Activated CD4-positive, alpha-beta memory T cell treated with anti-CD3 and anti-CD28 coated beads for 36 hours (primary cell): ENCODE measurements around the gene TOX3. TPM values are rescaled to one million over a fixed set of nuclear protein-coding genes. Genes with fewer than 3 reads are reported as not detected.

ENCODE experiments used
- CTCF ChIA-PET: fragments of 350-600 bp; sonication (Branson Sonifier 250); formaldehyde crosslinking; loops from one replicate; lab custom pipeline; 2021; ENCODE audit warnings: antibody characterized with exemption, inconsistent platforms; lab: Charles Lee
- POLR2A ChIA-PET: fragments of 350-600 bp; sonication (Branson Sonifier 250); formaldehyde crosslinking; loops from one replicate; lab custom pipeline; 2021; ENCODE audit warnings: antibody characterized with exemption; lab: Charles Lee
- DNase-seq: peaks from one replicate; pipeline ENCODE4 v3.0.0-alpha.2; 2020
- H3K27ac Mint-ChIP-seq: one replicate; pipeline ENCODE4 v1.8.0; 2021; ENCODE audit warnings: mixed read lengths
- H3K27me3 Mint-ChIP-seq: one replicate; pipeline ENCODE4 v1.8.0; 2021; ENCODE audit warnings: mixed read lengths
- H3K36me3 Mint-ChIP-seq: one replicate; pipeline ENCODE4 v1.8.0; 2021; ENCODE audit warnings: mixed read lengths
- H3K4me1 Mint-ChIP-seq: one replicate; pipeline ENCODE4 v1.8.0; 2021; ENCODE audit warnings: low read depth, mixed read lengths
- H3K4me3 Mint-ChIP-seq: one replicate; pipeline ENCODE4 v1.8.0; 2021; ENCODE audit warnings: mild to moderate bottlenecking, mixed read lengths
- H3K9me3 Mint-ChIP-seq: one replicate; pipeline ENCODE4 v1.8.0; 2021; ENCODE audit warnings: mixed read lengths
- intact Hi-C: fragments of 100-400 bp; cut with micrococcal nuclease; formaldehyde crosslinking; loops from one replicate; pipeline ENCODE4 v1.15.1; 2023
- total RNA-seq, 2 experiments: library from RNA; stranded (reverse); gene quantifications; one replicate each; pipeline ENCODE4 v1.2.3, GENCODE V29; 2021

The TOX3 gene
- total RNA-seq, 2 experiments from 2014 or later: not detected

- CTCF ChIA-PET: no interaction called here
- intact Hi-C loops: no loop called here
- Mint-ChIP-seq H3K4me3 (no peak overlapping the region), H3K4me1 (no peaks in the 10 kb centered on the region), H3K36me3 (no peaks in the 10 kb centered on the region), H3K27ac (no peak overlapping the region), H3K27me3 (no peaks in the 10 kb centered on the region), H3K9me3 (peaks cover 9% of the 10 kb centered on the region)
- POLR2A ChIA-PET: no interaction called here
- no peak for DNase-seq
Measured at GRCh38 chr16:52441886-52442285, 105.1 kb downstream of the TOX3 start.

GRCh38 chr16:52440248-52440647 lies 106.7 kb downstream of the TOX3 start:
- POLR2A ChIA-PET: no interaction called here
- no peaks in the 10 kb centered on the region for H3K36me3 Mint-ChIP-seq
- no peaks in the 10 kb centered on the region for H3K4me1 Mint-ChIP-seq
- no peak overlapping the region for H3K27ac Mint-ChIP-seq
- no peaks in the 10 kb centered on the region for H3K27me3 Mint-ChIP-seq
- DNase-seq: no peak
- intact Hi-C loops: no loop called here
- no peak overlapping the region for H3K4me3 Mint-ChIP-seq
- peaks cover 9% of the 10 kb centered on the region for H3K9me3 Mint-ChIP-seq
- CTCF ChIA-PET: no interaction called here

- peaks cover 9% of the 10 kb centered on the region for H3K9me3 Mint-ChIP-seq
- DNase-seq: no peak
- intact Hi-C loops: loop anchor here (10.0 kb wide), 1 partner anchor 65 kb away; no protein-coding TSS in a partner anchor
- H3K4me1 Mint-ChIP-seq: no peaks in the 10 kb centered on the region
- H3K27ac Mint-ChIP-seq: no peak overlapping the region
- POLR2A ChIA-PET: no interaction called here
- no peaks in the 10 kb centered on the region for H3K27me3 Mint-ChIP-seq
- no peak overlapping the region for H3K4me3 Mint-ChIP-seq
- CTCF ChIA-PET: no interaction called here
- H3K36me3 Mint-ChIP-seq: no peaks in the 10 kb centered on the region
Measured at GRCh38 chr16:52439750-52440149, 107.2 kb downstream of the TOX3 start.

GRCh38 chr16:52439171-52439701 lies 107.7 kb downstream of the TOX3 start:
- ChIA-PET POLR2A (no interaction called here), CTCF (no interaction called here)
- no peak overlapping the region for H3K4me3 Mint-ChIP-seq
- no peaks in the 10 kb centered on the region for H3K4me1 Mint-ChIP-seq
- intact Hi-C loops: loop anchor here (10.0 kb wide), 1 partner anchor 64 kb away; no protein-coding TSS in a partner anchor
- no peaks in the 10 kb centered on the region for H3K27me3 Mint-ChIP-seq
- no peak for DNase-seq
- peaks cover 9% of the 10 kb centered on the region for H3K9me3 Mint-ChIP-seq
- no peak overlapping the region for H3K27ac Mint-ChIP-seq
- H3K36me3 Mint-ChIP-seq: no peaks in the 10 kb centered on the region

GRCh38 chr16:52437277-52437670 lies 109.7 kb downstream of the TOX3 start:
- intact Hi-C loops: loop anchor here (10.0 kb wide), 1 partner anchor 62 kb away; no protein-coding TSS in a partner anchor
- Mint-ChIP-seq H3K9me3 (peaks cover 9% of the 10 kb centered on the region), H3K36me3 (no peaks in the 10 kb centered on the region), H3K4me1 (no peaks in the 10 kb centered on the region), H3K27ac (no peak overlapping the region), H3K27me3 (no peaks in the 10 kb centered on the region), H3K4me3 (no peak overlapping the region)
- ChIA-PET POLR2A (no interaction called here), CTCF (no interaction called here)
- DNase-seq: no peak

- Mint-ChIP-seq H3K4me3 (no peak overlapping the region), H3K9me3 (peaks cover 9% of the 10 kb centered on the region), H3K27me3 (no peaks in the 10 kb centered on the region), H3K36me3 (no peaks in the 10 kb centered on the region), H3K27ac (no peak overlapping the region), H3K4me1 (no peaks in the 10 kb centered on the region)
- CTCF ChIA-PET: no interaction called here
- intact Hi-C loops: loop anchor here (10.0 kb wide), 1 partner anchor 62 kb away; no protein-coding TSS in a partner anchor
- DNase-seq: no peak
- POLR2A ChIA-PET: no interaction called here
Measured at GRCh38 chr16:52436339-52437276, 110.3 kb downstream of the TOX3 start.

- Mint-ChIP-seq H3K9me3 (no peaks in the 10 kb centered on the region), H3K4me1 (no peaks in the 10 kb centered on the region), H3K27me3 (no peaks in the 10 kb centered on the region), H3K4me3 (no peak overlapping the region), H3K27ac (no peak overlapping the region), H3K36me3 (no peaks in the 10 kb centered on the region)
- intact Hi-C loops: loop anchor here (10.0 kb wide), 1 partner anchor 59 kb away; no protein-coding TSS in a partner anchor
- DNase-seq: no peak
- ChIA-PET POLR2A (no interaction called here), CTCF (no interaction called here)
Measured at GRCh38 chr16:52434224-52434623, 112.7 kb downstream of the TOX3 start.

GRCh38 chr16:52433643-52434042 lies 113.3 kb downstream of the TOX3 start:
- no peaks in the 10 kb centered on the region for H3K27me3 Mint-ChIP-seq
- intact Hi-C loops: loop anchor here (10.0 kb wide), 1 partner anchor 59 kb away; no protein-coding TSS in a partner anchor
- no peak overlapping the region for H3K4me3 Mint-ChIP-seq
- no peaks in the 10 kb centered on the region for H3K9me3 Mint-ChIP-seq
- DNase-seq: no peak
- no peaks in the 10 kb centered on the region for H3K36me3 Mint-ChIP-seq
- no peaks in the 10 kb centered on the region for H3K4me1 Mint-ChIP-seq
- POLR2A ChIA-PET: no interaction called here
- no peak overlapping the region for H3K27ac Mint-ChIP-seq
- CTCF ChIA-PET: no interaction called here

GRCh38 chr16:52424591-52424990 lies 122.4 kb downstream of the TOX3 start:
- intact Hi-C loops: no loop called here

GRCh38 chr16:52422307-52422706 lies 124.6 kb downstream of the TOX3 start:
- CTCF ChIA-PET: no interaction called here
- Mint-ChIP-seq H3K36me3 (no peaks in the 10 kb centered on the region), H3K4me3 (no peak overlapping the region), H3K27me3 (no peaks in the 10 kb centered on the region), H3K9me3 (no peaks in the 10 kb centered on the region), H3K4me1 (no peaks in the 10 kb centered on the region), H3K27ac (no peak overlapping the region)
- POLR2A ChIA-PET: no interaction called here
- intact Hi-C loops: no loop called here
- DNase-seq: no peak

More at GRCh38 chr16:52424591-52424990, 122.4 kb downstream of the TOX3 start:
- POLR2A ChIA-PET: no interaction called here
- Mint-ChIP-seq H3K4me3 (no peak overlapping the region), H3K4me1 (no peaks in the 10 kb centered on the region), H3K27ac (no peak overlapping the region), H3K36me3 (no peaks in the 10 kb centered on the region), H3K27me3 (no peaks in the 10 kb centered on the region), H3K9me3 (no peaks in the 10 kb centered on the region)
- CTCF ChIA-PET: no interaction called here
- no peak for DNase-seq

GRCh38 chr16:52418201-52418600 lies 128.7 kb downstream of the TOX3 start:
- H3K36me3 Mint-ChIP-seq: no peaks in the 10 kb centered on the region
- H3K4me1 Mint-ChIP-seq: no peaks in the 10 kb centered on the region
- H3K4me3 Mint-ChIP-seq: no peak overlapping the region
- peaks cover 11% of the 10 kb centered on the region for H3K9me3 Mint-ChIP-seq
- no peak overlapping the region for H3K27ac Mint-ChIP-seq
- DNase-seq: no peak
- POLR2A ChIA-PET: no interaction called here
- H3K27me3 Mint-ChIP-seq: no peaks in the 10 kb centered on the region
- intact Hi-C loops: no loop called here
- CTCF ChIA-PET: no interaction called here

- Mint-ChIP-seq H3K9me3 (peaks cover 11% of the 10 kb centered on the region), H3K4me3 (no peak overlapping the region), H3K4me1 (no peaks in the 10 kb centered on the region), H3K36me3 (no peaks in the 10 kb centered on the region), H3K27me3 (no peaks in the 10 kb centered on the region), H3K27ac (no peak overlapping the region)
- ChIA-PET CTCF (no interaction called here), POLR2A (no interaction called here)
- intact Hi-C loops: no loop called here
- DNase-seq: no peak
Measured at GRCh38 chr16:52416888-52417287, 130.1 kb downstream of the TOX3 start.
